Ecto neural progenitor cell (in vitro differentiated cells): ENCODE data around the gene PTPRE.

Experiments used
- DNase-seq: peaks from one replicate; pipeline ENCODE4 v3.0.0-alpha.2; 2018; ENCODE audit warnings: low spot score

The PTPRE gene

DNA sequence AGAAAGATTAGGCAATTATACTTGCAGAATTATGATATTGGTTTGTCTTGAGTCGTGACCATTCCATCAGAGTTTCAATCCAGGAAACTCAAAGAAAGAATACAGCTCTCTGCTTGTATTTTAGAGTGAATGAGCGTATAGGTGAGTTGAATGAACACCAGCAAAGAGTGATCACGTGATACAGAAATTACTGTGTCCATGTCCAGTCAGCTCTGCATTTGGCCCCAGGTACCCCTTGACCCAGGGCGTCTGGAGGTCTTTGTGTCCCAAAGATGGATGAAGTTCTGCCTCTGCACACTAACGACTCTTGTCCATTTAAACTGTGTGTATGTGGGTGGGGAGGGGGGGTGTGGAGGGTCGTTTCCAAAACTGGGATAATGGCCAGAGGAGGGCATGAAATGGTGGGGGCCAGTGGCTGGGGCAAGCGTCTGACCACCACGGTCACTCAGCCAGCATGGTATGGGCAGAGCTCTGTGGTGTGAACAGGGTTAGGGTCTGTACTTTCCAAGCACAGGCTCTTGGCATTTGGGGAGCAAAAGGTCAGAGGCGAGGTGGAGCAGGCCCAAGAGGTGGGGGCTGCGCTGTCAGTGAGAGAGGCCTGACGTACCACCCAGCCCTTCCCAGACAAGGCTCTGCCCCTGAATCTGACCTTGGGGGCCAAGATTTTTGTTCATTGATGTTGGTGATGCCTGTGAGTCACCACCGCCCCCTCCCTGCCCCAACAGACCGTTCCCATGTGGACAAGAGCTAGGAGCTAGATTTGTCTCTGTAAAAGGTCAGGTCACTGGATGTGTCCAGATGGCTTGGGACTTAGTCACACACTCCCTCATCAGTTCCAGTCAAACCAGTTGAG lies 1.4 kb downstream of the PTPRE start:
- DNase-seq: no peak

DNA sequence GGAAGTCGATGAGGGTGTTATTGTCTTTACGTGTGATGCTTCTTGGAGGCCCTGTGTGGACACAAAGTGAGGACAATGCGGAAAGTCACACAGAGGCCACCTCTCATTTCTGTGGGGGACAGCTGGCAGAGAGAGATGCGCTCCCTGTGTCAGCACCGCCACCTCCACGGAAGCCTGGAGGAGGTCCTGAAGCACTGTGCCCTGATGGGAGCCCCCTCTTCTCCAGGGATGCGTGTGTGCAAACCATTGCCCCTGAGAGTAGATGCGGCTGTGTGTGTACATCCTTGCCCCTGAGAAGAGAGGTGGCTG lies 2.0 kb downstream of the PTPRE start:
- DNase-seq: no peak

DNA sequence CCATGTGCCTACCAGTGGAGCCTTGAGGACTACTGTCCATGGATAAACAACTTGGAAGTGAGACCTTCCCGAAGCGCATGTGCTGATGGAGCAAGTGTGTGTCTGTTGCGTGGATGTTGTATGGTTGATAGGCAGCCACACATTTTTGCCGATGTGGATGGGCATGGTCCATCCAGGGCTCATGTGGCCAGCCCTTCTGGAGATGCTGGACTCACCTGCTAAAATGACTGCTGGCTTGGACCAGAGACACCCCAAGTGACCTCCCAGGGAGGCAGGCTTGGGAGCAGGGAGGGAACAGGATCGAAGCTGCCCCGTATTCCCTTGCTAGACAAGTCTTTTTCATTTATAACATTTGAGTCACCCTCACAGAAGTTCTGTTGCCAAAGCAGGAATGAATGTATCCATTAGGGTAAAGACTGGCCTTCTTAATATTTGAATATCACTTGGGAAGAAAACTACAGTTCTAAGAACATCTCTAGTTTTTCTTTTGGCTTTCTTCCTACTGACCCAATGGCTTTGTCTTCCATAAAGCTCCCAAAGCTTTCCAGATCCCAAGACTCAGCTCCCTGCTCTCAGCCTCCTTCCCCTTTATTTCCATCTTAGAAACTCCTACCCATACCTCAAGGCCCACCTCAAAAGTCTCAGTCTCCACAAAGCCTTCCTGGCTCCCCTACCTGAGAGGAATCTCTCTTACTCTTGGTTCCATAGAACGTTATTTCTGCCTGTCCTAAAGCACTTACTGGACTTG lies 3.0 kb downstream of the PTPRE start:
- DNase-seq: no peak

DNA sequence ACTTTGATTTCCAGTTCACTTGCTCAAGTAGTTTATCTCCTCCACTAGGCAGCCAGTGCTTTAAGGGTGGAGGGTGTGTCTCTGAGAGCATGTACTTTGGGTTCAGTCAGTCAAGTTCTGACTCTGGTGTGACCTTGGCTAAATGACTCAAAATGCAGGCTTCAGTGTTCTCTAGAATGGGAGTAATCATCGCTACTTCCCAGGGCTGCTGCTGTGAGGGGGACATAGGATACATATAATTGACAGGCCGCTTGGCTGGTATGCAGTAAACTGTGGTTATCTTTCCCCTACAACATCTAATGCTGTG lies 3.5 kb downstream of the PTPRE start:
- no peak for DNase-seq

DNA sequence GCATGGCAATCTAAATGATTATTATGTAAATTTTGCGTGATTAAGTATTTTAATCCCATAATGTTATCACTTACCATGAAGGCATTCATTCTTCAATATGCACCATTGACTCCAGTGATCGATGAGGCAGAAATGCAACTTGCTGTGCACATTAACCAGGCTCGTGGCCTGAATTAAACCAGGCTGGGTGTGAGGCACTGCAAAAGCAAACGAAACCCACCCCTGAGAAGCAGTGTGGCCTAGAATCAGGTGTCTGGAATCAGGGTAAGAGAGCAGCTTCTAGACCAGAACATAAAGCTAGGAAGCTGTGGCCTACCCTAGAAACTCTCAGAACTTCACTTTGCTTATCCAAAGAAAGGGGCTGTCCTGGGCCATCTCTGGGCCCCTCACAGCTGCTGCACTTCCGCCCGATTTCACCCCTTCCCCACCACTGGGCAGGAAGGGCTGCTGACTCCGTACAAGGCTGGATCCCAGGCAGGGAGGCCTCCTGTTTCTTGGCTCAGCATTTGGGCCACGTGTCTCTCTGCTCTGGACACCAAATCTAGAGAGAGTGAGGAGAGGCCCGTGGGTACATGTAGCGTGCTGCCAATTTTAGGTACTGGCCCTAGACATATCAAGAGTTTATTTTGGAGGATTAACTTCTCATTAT lies 4.4 kb downstream of the PTPRE start:
- no peak for DNase-seq

DNA sequence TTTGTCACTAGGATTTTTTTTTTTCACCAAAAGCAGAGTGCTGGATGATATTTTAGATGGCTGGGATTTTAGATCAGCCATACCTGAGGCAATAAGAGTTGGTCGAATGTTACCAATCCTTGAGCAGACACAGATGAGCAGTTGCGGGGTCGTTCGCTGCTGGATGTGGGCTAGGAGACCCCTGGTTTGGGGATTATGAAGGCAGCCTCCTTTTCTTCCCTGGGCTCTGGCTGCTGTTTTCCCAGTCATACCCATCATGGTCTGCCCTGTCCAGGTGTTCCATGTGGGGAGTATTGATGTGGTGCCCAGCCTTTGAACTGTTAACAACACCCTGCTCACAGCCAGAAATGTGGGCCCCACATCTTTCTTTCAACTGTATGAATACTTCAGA lies 5.0 kb downstream of the PTPRE start:
- no peak for DNase-seq

DNA sequence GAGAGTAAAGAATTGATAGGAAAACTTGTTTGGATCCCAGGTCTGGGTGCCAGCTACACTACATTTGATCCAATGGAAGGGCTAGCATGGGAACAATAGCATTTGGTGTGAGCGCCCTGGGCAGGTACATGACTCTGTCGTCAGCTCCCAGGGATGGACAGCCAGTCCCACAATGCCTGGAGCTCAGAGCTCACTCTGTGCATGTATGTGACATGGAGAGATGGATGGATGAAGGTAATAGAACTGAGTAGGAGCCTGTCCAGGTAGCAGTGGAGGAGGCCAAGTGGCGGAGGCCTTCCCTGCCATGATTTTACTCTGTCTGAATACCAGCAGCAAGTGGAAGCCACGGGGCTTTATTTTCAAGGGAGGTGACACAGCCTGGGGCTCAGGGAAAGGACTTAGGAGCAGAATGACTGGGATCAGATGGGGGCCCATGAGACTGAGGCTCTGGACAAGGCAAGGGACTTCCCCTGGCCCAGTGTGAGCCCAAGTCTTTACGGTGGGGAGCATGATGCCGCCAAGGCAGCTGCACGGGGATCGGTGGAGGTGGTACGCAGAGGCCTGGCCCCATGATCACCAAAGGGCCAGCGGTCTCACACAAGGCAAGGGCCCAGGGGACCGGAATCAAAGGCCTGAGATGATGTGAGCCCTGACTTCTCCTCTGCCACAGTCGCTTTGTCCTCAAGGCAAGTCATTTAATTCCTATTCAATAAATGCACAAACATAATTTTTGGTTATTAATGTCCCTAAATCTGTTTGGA lies 5.9 kb downstream of the PTPRE start:
- no peak for DNase-seq

DNA sequence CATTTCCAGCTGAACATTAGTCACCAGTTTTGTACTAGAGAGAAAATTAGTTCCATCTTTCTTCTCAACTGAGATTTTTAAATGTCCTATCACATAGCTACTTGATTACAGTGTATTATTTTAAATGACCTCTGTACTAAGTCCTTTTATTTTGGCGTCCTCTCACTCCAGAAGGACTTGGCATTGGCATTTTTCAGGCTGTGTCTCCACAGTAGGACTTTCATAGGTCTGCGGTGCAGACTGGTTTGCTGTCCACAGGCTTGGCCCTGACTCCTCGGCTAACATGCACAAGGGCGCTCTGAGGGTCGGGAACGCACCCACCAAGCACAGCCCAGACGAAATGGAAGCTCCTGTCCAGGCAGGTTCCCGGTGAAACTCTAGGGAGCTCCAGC lies 6.5 kb downstream of the PTPRE start:
- no peak for DNase-seq

DNA sequence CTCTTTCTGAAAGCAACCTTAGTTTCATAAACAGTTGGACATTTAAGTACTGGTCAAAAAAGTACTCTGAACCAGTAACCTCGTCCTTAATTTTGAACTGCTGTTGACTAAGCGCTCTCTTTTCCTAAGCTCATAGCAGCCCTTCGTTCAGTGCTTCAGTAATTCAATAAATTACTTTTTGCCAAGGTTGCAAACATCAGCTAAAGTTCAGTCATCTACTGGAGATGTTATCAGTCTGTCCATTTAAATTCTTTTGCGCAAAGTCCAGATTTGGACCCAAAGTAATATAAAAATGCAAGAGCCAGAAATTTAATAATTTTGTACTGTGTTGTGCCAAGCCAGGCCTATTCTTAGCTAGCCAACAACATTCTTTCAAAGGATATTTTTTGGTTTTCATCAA lies 8.4 kb downstream of the PTPRE start:
- DNase-seq: no peak

DNA sequence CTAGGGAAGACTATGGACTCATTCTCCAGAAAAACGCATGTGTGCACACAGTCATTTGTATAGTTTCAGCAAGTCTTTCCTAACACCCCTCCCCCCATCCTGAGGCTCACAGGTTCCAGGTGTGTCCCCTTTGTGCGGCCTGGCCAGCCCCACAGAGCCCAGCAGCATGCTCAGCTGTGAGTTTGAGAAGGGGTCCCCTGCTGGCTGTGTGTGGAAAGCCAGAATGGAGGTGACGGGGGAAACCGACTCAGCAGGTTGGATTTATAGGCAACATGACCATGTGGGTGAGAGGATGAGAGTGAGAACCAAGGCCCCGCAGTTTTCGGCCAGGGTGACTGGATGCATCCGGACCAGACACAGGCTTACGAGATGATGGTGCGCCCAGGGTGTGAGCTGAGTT lies 9.9 kb downstream of the PTPRE start:
- DNase-seq: no peak

DNA sequence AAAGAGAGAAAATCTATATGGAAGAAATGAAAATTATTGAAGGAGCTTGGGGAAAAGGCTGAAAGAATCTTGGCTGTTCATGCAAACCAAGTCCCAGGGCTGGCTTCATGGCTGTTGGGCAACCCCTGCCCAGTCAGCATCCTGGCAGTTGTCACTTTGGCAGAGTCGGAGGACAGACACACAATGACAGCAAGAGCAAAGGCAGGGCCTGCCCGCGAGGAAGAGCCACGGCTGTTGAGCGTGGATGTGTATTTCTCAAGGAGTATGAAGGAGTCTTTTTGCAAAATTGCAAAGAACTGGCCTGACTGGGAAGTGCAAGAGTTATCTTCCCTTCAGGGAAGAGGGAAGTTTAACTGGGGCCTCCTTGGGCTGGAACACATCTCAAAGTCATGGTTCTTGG lies 11.7 kb downstream of the PTPRE start:
- DNase-seq: no peak

DNA sequence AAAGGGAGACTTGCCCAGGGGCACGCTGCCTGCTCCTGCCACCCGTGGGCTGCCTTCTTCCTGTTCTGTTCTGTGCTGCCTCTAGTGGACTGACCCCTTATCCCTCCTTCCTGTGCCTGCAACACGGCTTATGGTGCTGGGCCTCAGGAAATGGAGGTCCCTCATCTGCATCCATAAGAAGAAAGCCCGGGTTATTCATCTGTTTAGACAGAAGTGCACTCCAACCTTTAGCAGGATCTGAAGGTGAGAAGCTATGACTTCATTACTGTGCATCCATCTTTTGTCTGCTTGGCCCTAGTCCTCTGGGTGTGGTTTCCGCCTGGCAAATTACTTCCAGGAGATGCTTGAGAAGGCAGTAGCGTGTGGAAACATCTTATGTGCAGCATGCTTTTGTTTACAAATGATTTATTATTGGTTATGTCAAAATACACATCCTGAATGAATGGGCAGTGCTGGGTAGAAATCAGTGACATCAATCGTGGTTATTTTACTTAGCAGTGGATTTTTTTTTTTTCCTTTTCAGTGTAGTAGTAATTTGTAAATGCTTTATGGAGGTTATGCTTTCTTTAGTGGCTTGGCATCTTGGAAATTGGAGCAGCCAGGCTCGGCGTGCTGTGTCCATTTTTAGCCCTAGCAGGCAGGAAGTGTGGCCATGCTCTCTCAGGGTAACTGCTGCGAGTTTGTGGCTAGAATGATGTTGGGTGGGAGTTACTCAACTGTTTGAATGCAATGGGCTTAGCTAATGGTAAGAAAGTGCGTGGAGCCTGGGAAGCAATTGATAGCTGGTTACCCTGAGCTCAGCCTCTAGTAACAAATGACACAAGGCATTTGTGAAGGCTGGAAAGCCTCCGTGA lies 12.7 kb downstream of the PTPRE start:
- DNase-seq: no peak

DNA sequence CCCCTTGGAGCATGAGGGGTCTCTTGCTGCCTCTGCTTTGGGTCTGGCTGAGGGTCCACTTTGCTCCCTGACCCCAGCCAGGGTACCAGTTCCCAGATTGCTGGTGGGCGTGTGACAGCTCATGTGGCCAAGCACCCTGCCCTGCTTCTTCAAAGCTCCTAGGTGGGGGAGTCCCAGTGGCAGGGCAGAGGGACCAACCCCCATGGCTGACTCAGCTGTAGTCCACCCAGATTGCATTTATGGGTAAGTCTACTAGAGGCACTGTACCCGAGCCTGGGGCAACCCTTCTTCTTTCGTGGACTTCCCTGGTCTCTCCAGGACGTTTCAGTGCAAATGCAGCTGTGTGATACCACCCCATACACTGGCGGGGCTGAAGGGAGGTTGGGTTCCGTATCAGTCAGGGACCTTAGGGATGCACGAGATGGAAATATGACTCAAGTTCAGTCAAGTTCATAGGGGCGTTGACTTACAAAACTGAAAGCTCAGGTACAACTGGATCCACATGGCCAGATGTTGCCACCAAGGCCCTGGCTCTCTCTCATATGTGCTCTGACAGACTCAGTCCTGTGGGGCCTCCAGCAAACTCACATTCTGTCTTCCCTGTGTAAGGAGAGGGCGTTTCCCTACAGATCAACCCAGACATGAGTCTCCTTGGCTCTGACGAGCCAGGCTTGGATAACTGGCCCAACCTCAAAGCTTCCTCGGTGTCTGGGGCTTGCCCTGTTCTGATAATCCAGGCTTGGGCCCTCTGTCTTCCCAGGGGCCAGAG lies 13.6 kb downstream of the PTPRE start:
- DNase-seq: no peak

DNA sequence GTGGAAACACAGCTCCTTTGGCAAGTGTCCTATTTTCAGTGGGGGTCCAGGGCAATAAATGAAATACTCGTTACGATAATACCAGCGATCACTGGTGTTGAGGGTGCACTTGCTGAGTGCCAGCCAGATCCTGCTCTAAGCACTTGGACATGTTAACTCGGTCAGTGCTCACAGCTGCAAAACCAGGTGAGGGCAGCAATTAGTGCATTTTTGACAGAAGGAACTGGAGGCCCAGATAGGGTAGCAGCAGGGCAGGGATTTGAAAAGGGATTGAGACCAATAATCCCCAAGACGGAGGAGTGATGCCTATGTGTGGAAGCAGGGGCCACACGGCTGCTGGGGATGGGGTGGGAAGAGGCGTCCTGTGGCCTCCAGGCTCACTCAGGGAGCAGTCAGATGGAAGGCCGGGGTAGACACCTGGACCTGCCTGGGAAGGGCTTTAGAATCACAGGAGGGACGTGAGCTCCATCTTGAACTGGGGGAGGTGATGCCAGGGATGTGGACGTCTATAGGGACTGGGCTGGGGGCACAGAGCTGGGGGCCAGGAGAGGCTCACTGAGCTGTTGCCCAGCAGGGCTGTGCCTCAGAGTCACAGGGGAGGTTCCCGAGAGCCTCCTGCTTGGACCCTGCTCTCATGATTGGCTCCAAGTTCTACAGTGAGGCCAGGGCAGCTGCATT lies 14.3 kb downstream of the PTPRE start:
- no peak for DNase-seq

DNA sequence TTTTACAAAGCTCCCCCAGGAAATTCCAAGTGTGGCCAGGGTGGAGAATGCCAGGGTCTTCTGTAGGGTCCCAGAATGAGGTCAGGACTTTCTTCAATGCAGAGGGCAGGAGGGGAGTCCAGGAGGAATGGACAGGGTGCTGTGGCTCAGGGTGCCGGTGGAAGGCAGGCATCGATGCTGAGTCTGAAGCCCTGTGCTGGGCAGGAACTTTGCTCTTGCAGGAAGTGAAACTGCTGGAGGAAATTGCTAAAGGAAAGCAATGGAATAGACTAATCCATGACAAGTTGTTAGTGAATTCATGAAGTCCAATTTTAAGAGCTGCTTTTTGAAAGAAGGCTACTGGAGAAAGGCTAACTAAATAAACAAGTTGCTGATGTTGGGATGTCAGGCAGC lies 14.8 kb downstream of the PTPRE start:
- DNase-seq: no peak

DNA sequence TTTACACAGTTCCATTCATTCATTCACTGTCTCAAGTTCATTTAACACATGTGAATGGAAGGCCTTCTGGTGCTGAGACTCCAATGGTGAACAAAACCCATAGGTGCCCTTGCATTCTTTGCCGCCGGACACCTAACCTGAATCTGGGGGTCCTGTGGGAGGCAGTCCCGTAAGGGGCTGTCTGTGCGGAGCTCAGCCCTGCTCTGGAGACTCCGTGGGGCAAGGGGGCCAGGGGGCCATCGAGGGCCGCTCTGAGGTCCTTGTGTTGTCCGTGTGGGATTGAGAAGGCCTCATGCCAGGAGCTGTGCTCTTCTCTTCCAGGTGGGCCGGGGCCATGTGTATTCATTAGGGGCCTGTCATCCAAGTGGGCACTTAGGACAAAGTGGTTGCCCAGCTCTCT lies 15.3 kb downstream of the PTPRE start:
- no peak for DNase-seq

DNA sequence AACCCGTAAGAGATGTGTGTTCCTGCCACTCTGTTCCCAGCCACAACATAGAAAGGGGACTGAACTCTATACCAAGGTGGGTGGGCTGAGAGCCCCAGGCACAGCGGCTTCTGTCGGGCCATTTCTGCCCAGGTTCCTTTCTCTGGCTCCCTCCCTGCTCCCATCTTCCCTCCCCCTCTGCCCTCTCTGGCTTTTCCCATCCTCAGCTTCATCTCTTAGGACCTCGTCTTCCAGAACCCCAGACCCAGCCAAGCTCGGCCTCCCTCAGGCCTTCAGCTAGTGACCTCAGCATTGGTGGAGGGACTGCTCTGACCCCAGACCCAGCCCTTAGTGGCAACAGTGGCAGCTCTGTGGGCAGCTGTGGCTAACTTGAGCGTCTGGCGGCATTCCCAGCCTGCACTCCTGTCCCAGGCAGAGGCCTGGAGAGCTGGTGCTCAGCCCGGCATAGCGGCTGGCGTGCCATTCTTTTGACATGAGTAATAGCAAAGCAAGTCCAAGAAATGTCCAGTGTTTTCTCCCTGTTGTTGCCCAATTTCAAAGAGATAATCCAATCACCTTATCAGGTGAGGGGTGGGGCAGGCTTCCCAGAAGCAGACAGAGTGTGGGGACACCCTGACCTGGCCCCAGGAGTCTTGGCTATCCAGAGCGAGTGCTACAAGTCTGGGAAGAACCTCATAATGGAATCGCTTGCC lies 15.9 kb downstream of the PTPRE start:
- DNase-seq: no peak

DNA sequence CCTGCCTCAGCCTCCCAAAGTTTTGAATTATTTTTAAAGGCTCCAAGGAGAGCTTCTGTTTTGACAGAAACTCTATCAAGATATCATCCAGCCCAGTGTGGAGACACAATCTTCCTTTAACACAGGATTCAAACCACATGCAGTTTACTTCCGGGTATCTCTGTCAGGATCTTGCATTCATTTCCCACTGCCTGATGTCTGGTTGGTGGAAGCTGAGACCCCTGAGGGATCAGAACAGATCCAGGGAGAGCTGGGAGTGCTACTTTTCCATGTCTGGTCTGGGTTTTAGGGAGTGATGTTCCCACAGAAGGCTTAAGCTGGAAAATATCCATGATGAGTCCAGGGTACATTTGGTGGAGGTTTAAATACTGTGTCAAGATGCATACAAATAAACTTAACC lies 16.7 kb downstream of the PTPRE start:
- DNase-seq: no peak

DNA sequence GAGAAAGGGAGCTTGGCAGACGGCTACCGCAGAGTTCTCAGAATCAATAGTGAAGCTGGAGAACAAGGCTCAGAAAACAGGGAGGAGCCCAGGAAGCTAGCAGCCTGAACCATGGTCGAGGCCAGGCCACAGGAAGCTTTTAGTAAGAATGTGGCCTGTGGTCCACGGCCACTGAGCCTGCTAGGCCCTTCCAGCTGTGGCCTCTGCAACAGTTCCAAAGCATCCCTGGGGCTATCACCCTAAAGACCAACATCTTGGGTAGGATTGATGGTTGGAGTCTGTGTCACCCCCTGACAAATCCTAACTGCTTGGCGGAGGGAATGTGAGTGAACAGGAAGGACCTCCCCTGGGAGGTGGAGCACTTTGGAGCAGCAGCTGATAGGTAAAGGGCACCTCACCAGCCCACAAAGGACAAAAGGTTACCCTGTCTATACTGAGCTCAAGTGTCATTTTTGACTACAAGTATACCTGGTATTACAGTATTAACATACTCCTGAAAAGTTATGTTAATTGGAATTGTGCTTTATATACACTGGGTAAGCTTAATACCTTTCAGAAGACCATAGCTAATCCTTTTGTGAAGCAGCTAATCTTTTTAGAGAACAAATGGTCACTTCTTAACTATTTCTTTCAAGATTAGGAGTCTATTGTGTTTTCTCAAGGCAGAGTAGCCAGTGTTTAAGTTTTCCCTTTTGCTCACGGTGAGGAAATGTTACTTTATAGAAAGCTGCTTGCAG lies 18.7 kb downstream of the PTPRE start:
- no peak for DNase-seq
